Natural killer cell (primary cell): Measurements from ENCODE around the gene BAHD1. TPM values are rescaled to one million over a fixed set of nuclear protein-coding genes. Genes with fewer than 3 reads are reported as not detected.

Experiments
- ATAC-seq, 3 donors: fragments of 150-1000 bp in 2 of 3; fragments of 200-7000 bp in 1 of 3; cut with Tn5 transposase; 1 replicate in 1 of 3; 2 replicates in 2 of 3; pipeline ENCODE4 v1.10.0; 2021; ENCODE audit warnings: mild to moderate bottlenecking in 2 of 3, moderate library complexity in 2 of 3
- DNase-seq, 2 donors: peaks; one replicate each; pipeline versions ENCODE4 v3.0.0 to v3.0.0-alpha.2; 2013 to 2021; ENCODE audit warnings: mixed read lengths in 1 of 2
- H3K27ac ChIP-seq: one replicate; pipeline ENCODE4 v1.5.1; 2013; ENCODE audit warnings: mild to moderate bottlenecking, low read length
- H3K27me3 ChIP-seq: one replicate; pipeline ENCODE4 v1.6.1; 2013; ENCODE audit warnings: low read length; ENCODE audit not compliant: control insufficient read depth, insufficient read depth
- H3K36me3 ChIP-seq: one replicate; pipeline ENCODE4 v1.6.1; 2013; ENCODE audit warnings: low read length; ENCODE audit not compliant: control insufficient read depth, insufficient read depth
- H3K4me1 ChIP-seq: one replicate; pipeline ENCODE4 v1.6.1; 2013; ENCODE audit warnings: low read length; ENCODE audit not compliant: control insufficient read depth, insufficient read depth
- H3K4me3 ChIP-seq: one replicate; pipeline ENCODE4 v1.5.1; 2013; ENCODE audit warnings: low read length
- H3K9me3 ChIP-seq: one replicate; pipeline ENCODE4 v1.6.1; 2013; ENCODE audit warnings: low read length; ENCODE audit not compliant: control insufficient read depth, insufficient read depth
- H3K27ac Mint-ChIP-seq, 2 donors: one replicate each; pipeline ENCODE4 v1.8.0; 2022; ENCODE audit warnings: mild to moderate bottlenecking in 2 of 2, mixed read lengths in 2 of 2, moderate library complexity in 1 of 2
- H3K27me3 Mint-ChIP-seq, 2 donors: one replicate each; pipeline ENCODE4 v1.8.0; 2022; ENCODE audit warnings: low read depth in 2 of 2, mixed read lengths in 2 of 2
- H3K36me3 Mint-ChIP-seq: one replicate; pipeline ENCODE4 v1.8.0; 2022; ENCODE audit warnings: mixed read lengths
- H3K4me1 Mint-ChIP-seq, 2 donors: one replicate each; pipeline ENCODE4 v1.8.0; 2022; ENCODE audit warnings: mixed read lengths in 2 of 2
- H3K4me3 Mint-ChIP-seq: one replicate; pipeline ENCODE4 v1.8.0; 2022; ENCODE audit warnings: mild to moderate bottlenecking, moderate library complexity, mixed read lengths
- H3K9me3 Mint-ChIP-seq, 2 donors: one replicate each; pipeline ENCODE4 v1.8.0; 2022; ENCODE audit warnings: mixed read lengths in 2 of 2
- CTCF ChIP-seq: fragments of 200-600 bp; IDR thresholded peaks from one replicate; pipeline ENCODE4 v1.8.0; 2022; ENCODE audit warnings: antibody characterized with exemption
- WGBS: methylation state at CpG from one replicate; pipeline ENCODE4 v1.1.7; 2013; ENCODE audit warnings: missing lambda C conversion rate; ENCODE audit not compliant: insufficient coverage; 5-methylcytosine and 5-hydroxymethylcytosine counted together
- intact Hi-C: fragments of 100-400 bp; cut with micrococcal nuclease; formaldehyde crosslinking; loops from one replicate; pipeline ENCODE4 v1.14.2; 2022
- total RNA-seq, 4 donors: library from RNA; stranded (reverse); fragments of 120-200 nt in 1 of 4; gene quantifications; one replicate each; pipeline versions ENCODE4 v1.2.3 to v1.2.4, GENCODE V29; 2013 to 2022

The BAHD1 gene
- total RNA-seq, 3 donors from 2014 or later (not counting 1 experiment from before 2014, with no cell fraction given): 29.4 to 48.9 (median 41.8) TPM

GRCh38 chr15:40463886-40464545 is 23.3 kb downstream of the BAHD1 start:
- no peak overlapping the region for H3K4me3 Mint-ChIP-seq
- H3K4me3 ChIP-seq: no peak overlapping the region

GRCh38 chr15:40464595-40465185 is 23.9 kb downstream of the BAHD1 start:
- no peak overlapping the region for H3K4me3 ChIP-seq
- 100% methylated on average over 2 of the region's 3 CpGs for WGBS
- Mint-ChIP-seq H3K36me3 (no peaks in the 10 kb centered on the region), H3K9me3 (no peaks in the 10 kb centered on the region), H3K4me3 (no peak overlapping the region), H3K4me1 (no peaks in the 10 kb centered on the region), H3K27ac (no peak overlapping the region), H3K27me3 (no peaks in the 10 kb centered on the region)
- no peaks in the 10 kb centered on the region for H3K9me3 ChIP-seq
- H3K4me1 ChIP-seq: no peaks in the 10 kb centered on the region
- TF ChIP-seq CTCF: no peak
- no peak overlapping the region for H3K27ac ChIP-seq
- intact Hi-C loops: no loop called here
- DNase-seq (no peak), ATAC-seq (no peak)
- H3K36me3 ChIP-seq: peaks cover 40% of the 10 kb centered on the region
- H3K27me3 ChIP-seq: no peaks in the 10 kb centered on the region

More at GRCh38 chr15:40463886-40464545, 23.3 kb downstream of the BAHD1 start:
- H3K9me3 Mint-ChIP-seq: no peaks in the 10 kb centered on the region
- H3K36me3 ChIP-seq: peaks cover 47% of the 10 kb centered on the region
- H3K27me3 Mint-ChIP-seq: no peaks in the 10 kb centered on the region
- H3K27me3 ChIP-seq: no peaks in the 10 kb centered on the region
- WGBS: 97% methylated on average over 14 of the region's 14 CpGs
- no peaks in the 10 kb centered on the region for H3K9me3 ChIP-seq
- DNase-seq: no peak
- no peak for ATAC-seq
- no peak overlapping the region for H3K27ac Mint-ChIP-seq
- H3K4me1 ChIP-seq: no peaks in the 10 kb centered on the region
- TF ChIP-seq CTCF: no peak
- no peaks in the 10 kb centered on the region for H3K36me3 Mint-ChIP-seq
- intact Hi-C loops: no loop called here
- H3K27ac ChIP-seq: no peak overlapping the region
- no peaks in the 10 kb centered on the region for H3K4me1 Mint-ChIP-seq

GRCh38 chr15:40465939-40466338 is 25.2 kb downstream of the BAHD1 start:
- Mint-ChIP-seq H3K36me3 (no peaks in the 10 kb centered on the region), H3K9me3 (no peaks in the 10 kb centered on the region), H3K4me3 (no peak overlapping the region), H3K4me1 (no peaks in the 10 kb centered on the region), H3K27me3 (no peaks in the 10 kb centered on the region), H3K27ac (no peak overlapping the region)
- no peak overlapping the region for H3K27ac ChIP-seq
- H3K36me3 ChIP-seq: peaks cover 36% of the 10 kb centered on the region
- WGBS: 98% methylated on average over 10 of the region's 10 CpGs
- intact Hi-C loops: no loop called here
- DNase-seq: no peak
- peaks cover 7% of the 10 kb centered on the region for H3K4me1 ChIP-seq
- H3K9me3 ChIP-seq: no peaks in the 10 kb centered on the region
- TF ChIP-seq CTCF: no peak
- H3K27me3 ChIP-seq: no peaks in the 10 kb centered on the region
- no peak for ATAC-seq
- no peak overlapping the region for H3K4me3 ChIP-seq
